Measurements from ENCODE around the gene RAP1GAP2.

Gene RAP1GAP2

GRCh38 chr17:2946144-2946543 lies 149.9 kb downstream of the RAP1GAP2 start:
- TF ChIP-seq, protein P1, sequence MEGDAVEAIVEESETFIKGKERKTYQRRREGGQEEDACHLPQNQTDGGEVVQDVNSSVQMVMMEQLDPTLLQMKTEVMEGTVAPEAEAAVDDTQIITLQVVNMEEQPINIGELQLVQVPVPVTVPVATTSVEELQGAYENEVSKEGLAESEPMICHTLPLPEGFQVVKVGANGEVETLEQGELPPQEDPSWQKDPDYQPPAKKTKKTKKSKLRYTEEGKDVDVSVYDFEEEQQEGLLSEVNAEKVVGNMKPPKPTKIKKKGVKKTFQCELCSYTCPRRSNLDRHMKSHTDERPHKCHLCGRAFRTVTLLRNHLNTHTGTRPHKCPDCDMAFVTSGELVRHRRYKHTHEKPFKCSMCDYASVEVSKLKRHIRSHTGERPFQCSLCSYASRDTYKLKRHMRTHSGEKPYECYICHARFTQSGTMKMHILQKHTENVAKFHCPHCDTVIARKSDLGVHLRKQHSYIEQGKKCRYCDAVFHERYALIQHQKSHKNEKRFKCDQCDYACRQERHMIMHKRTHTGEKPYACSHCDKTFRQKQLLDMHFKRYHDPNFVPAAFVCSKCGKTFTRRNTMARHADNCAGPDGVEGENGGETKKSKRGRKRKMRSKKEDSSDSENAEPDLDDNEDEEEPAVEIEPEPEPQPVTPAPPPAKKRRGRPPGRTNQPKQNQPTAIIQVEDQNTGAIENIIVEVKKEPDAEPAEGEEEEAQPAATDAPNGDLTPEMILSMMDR (IDR thresholded peaks at IDR 0.05; ENCODE audit: extremely low read depth, missing control alignments): no peak
- no peak for DNase-seq (ENCODE audit: low spot score)

DNA sequence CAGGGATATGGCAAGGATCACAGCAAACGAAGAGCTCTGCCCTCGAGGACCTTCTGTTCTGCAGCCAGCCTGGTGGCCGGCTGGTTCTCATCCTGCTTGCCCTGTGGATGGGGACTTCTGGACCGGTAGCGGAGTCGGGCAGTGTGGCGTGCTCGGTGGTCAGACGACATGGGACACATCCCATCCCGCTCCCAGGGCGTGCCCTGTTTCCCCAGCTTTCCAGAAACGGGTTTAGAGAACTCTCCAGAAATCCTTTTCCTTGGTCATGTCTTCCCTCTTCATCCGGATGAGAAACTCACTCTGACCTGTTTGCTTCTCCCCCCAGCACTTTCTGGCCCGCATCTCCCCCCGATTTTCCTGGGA lies 151.3 kb downstream of the RAP1GAP2 start:
- TF ChIP-seq, protein P1 (IDR thresholded peaks at IDR 0.05; ENCODE audit: extremely low read depth, missing control alignments): no peak
- no peak for DNase-seq (ENCODE audit: low spot score)

DNA sequence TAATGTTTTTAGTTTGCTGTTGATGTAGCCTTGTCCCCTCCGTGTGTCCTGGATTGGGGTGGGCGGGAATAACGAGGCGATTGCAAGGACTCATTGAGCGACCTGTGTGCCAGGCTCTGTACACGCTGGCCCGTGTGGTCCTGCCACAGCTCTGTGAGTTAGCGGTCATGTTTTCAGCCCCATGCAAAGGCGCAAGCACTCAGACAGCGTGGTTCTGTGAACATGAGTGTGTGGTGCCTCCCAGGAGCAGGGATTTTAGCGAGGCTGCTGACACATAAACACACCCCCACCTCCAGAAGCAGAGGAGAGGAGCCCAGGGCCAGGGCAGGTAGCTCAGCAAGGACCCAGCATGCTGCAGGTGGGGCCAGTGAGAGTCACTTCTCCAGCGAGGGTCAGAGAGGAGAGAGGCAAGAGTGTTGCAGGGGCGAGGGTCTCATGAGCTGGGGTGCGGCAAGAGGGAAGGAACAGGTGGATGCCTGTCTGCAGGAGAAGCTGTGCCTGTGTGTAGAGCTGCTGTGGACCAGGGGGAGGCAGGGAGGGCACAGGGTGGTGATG lies 151.8 kb downstream of the RAP1GAP2 start:
- DNase-seq (ENCODE audit: low spot score): no peak
- TF ChIP-seq, protein P1 (IDR thresholded peaks at IDR 0.05; ENCODE audit: extremely low read depth, missing control alignments): no peak

GRCh38 chr17:2948721-2949468 lies 152.7 kb downstream of the RAP1GAP2 start:
- TF ChIP-seq, protein P1 (IDR thresholded peaks at IDR 0.05; ENCODE audit: extremely low read depth, missing control alignments): no peak
- DNase-seq (ENCODE audit: low spot score): no peak

DNA sequence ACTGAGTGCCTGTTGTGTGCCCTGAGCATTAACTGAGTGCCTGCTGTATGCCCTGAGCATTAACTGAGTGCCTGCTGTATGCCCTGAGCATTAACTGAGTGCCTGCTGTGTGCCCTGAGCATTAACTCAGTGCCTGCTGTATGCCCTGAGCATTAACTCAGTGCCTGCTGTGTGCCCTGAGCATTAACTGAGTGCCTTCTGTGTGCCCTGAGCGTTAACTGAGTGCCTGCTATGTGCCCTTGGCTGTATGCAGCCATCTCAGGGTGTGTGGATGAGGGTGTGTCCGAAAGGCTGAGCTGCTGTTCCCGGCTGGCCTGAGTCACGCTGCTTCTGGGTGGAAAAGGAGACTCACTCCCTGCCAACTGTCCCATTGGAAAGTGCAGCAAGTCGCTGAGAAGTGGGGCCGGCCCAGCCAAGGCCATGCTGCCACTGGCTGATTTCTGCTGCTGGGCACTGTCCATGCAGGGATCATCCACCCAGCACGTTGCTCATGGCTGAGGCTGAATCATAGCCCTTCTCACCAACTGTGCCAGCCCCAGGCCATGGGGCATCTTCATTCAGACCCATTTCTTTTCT lies 153.3 kb downstream of the RAP1GAP2 start:
- no peak for DNase-seq (ENCODE audit: low spot score)

GRCh38 chr17:2950846-2951245 lies 154.6 kb downstream of the RAP1GAP2 start:
- DNase-seq (ENCODE audit: low spot score): no peak
- TF ChIP-seq, protein P1 (IDR thresholded peaks at IDR 0.05; ENCODE audit: extremely low read depth, missing control alignments): no peak

More for the DNA sequence above, 153.3 kb downstream of the RAP1GAP2 start:
- TF ChIP-seq, protein P1 (IDR thresholded peaks at IDR 0.05; ENCODE audit: extremely low read depth, missing control alignments): no peak

DNA sequence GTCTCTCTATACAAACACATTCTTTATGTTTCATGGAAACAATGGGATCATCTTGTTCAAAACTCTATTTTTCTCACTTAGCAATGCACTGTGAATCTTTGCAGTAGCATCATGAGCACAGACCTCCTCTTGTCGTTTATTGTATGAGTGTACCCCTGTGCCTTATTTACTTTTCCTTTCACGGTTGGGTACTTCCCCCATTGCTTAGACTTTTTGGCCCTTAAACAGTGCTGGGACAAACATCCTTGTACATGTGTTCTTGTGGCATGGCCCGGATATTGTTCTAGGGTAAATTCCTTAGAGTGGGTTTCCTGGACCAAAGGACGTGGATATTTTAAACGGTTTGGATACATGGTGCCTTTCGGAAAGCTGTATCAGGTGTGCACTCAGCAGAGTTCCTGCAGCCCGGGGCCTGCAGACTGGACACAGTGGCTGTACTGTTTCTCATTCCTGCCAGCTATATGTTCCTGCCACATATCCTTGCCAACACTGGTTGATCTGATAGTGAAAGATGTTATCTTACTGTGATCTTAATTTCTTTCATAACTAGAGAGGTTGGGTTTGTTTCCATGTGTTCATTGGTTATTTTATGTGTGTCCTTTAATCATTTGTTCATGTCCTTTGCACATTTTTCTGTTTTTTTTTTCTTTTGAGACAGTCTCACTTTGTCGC lies 156.1 kb downstream of the RAP1GAP2 start:
- DNase-seq (ENCODE audit: low spot score): no peak
- TF ChIP-seq, protein P1 (IDR thresholded peaks at IDR 0.05; ENCODE audit: extremely low read depth, missing control alignments): no peak
